Activated CD8-positive, alpha-beta memory T cell treated with anti-CD3 and anti-CD28 coated beads, Interleukin-2, amount 50 U/mL, for 48 hours (primary cell): ENCODE results near the gene TBC1D22A.
A peak's percentile ranks its signal among the peaks of the same experiment; 100 is the strongest.

Experiments
- DNase-seq: peaks from one replicate; pipeline ENCODE4 v3.0.0-alpha.2; 2020

TBC1D22A gene

DNA sequence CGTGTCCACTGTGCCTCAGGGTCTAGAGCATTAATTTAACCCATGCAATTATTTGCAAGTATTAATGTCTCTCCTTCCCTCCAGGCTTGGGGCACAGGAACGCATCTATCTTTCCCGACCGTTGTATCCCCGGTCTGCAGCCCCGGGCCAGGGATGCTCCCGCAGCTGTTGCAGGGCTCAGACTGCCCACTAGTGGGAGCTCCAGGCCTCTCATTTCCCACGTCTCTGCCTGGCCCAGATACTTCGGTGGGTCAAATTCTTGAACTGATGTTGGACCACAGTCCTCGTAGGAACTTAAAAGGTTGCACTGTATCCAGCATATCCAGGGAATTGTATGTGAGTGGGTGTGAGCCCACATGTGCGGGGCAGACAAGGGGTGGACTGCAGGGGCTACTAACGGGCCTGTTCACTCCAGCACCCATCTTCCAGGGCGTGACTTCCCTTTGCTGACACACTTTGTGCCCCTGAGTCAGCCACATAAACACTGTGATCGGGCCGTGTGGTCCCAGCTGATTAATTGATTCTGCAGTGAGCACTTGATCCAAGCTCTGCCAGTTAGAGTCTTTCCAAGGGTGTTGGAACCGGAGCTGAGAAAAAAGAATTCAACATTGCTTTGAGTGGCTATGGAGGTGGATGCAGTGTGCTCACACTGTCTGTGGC, 451.3 kb downstream of the TBC1D22A start:
- peak; percentile 81 for DNase-seq

DNA sequence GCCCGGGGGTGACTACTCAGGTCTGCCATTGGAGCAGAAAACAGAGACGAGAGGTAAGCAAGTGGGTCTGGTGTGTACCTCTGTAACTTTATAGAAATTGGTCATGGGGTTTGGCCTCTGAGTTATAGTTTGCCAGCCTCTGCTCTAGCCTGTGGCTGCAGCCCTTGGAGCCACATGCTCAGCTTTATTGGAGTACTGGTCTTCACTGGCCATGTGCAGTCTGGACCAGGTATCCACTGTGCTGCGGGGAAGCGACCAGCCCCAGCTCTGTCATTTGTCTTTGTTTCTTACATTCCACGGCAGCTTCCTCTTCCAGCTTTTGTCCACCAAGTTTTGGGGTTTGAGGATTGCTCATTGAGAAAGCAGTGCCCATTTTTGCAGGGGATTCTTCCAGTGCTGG, 453.4 kb downstream of the TBC1D22A start:
- peak; percentile 6 for DNase-seq

DNA sequence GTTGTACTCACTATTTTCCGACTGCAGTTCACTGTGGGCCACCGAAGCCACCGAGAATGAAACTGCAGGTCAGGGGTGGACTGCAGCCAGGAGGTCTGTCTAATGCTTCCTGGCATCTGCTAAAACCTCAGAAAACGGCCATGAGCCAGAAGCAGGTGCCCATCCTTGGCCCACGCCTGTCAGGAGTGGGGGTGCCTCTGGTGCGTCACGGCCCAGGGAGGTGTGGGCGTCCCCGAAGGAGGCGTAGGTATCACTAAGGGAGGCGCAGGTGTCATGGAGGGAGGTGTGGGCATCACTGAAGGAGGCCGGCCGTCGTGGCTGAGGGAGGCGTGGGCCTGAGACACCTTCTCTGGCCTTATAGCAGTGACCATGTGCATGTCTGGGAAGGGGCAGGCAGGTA, 456.2 kb downstream of the TBC1D22A start:
- DNase-seq, result peak; percentile 25

DNA sequence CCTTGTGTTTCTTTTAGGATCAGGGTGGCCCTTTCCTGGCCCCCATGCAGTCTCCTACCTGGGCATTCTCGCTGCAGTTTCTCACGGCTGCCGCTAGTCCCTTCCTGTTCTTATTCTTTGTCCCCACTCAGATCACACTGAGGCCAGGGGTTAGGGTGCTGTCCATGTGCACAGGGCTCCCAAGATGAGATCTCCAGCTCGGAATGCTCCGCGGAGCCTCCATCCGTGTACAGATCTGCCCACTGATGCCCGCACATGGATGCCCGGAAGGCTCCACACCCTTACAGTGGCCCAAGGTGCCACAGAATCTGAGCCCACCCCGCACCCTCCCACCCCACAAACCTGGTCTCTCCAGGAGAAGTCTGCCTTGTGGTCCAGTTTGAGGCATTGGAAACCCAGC, 457.3 kb downstream of the TBC1D22A start:
- no peak for DNase-seq

DNA sequence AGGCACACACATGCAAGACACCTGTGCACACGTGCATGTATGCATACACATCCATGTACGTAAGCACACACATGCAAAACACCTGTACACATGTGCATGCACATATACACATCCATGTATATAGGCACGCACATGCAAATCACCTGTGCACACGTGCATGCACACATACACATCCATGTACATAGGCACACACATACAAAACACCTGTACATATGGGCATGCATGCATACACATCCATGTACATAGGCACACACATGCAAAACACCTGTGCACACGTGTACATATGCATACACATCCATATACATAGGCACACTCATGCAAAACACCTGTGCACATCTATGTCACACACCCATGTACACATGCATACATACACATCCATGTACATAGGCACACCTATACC, 458.3 kb downstream of the TBC1D22A start:
- DNase-seq, result no peak

DNA sequence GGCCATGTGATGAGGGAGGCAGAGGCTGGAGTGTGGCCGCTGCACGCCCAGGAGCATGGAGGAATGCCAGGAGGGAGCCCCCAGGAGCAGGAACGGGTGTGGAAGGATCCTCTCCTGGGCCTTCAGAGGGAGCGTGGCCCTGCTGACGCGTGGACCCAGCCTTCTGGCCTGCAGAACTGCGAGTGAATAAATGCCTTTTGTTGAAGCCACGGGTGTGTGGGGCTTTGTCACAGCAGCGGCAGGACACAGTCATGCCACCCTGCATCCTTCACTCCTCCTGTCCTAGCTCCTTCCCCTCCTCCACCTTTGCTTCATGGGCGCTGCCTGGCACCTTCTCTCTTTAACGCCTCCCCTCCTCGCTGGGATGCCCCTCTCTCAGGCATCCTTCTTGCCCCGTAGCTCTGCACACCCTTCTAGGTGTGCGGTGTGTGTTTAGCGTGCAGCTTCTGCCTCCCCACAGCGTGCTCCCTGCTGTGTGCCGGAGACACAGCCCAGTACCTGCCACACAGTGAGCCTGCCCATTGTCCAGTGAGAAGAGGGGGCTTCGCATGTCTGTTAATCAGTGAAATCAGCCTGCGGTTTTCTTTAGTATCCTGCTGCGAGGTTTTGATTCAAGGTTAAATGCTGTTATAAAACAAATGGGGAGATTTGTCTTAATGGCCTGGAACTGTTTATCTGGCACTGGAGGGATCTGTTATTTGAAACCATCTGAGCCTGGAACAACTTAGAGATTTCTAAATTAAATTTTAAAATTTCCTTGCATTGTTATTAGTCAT, 459.6 kb downstream of the TBC1D22A start:
- DNase-seq, result peak; percentile 30
